Measurements from ENCODE around the gene NAA40.

The NAA40 gene

DNA sequence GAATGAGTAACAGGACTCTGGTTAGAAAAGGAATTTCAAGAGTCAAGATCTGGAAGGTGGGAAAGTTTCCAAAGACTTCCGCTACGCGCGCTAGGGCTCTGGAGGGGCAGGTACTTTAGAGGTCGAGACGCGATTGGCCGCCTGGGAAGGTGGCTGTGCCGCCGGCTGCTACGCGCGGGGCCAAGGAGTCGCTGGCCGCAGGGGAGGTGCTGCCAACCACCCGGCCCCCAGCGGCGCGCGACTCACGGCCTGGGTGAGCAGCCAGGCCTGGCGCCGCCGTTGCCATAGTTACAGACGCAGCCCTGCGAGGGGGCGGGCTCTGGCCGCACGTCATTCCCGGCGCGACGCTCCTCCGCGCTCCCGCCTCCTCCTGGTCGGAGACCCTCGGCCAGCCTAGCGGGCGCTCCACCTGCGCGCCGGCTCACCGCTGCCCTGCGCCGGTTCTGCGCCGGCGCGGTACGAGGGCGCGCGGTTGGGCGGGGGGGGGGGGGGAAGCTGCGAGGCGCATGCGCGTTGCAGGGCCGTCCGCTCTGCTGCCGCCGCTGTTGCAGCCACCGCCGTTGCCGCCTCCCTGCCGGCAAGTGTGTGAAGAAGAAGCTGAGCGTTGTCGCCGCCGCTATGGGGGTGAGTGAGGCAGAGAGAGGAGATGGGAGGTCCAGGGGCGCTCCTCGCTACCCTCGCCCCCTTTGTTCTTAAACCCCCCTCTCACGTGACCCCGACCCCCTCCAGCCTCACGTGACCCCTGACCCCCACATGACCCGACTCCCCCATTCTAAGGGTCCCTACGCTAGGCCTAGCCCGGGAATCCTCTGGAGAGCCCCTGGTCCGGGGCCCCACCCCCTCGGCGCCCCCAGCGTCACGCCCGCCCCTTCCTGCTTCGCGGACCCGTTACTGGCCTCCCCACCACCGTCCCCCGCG, at the start of gene NAA40:
Gene NAA40, plus strand, starts transcription at position 524 of the 918 bp plus-strand sequence. Its CDS starts 95 bp downstream, at position 619.
- peak; percentile 95 to 96 for DNase-seq (ENCODE audit: low read depth in 2 of 2)

DNA sequence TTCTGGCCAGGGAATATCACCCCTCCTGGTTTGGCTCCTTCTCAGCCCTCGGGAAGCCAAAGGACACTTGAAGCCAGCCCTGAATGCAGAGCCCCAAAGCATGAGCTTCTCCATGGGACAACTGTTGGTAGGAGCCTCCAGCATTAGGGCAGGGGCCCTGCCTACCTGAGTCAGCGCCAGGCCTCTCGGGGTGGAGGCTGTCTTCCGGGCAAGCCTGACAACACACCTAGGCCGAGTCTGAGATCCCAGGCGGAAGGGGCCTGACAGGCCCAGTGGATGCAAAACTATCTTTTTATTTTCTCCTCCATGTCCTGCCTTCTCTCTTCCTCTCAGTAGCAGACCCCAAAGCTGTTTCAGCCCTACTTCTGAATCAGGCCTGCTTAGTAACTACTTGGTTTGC, 49.5 kb upstream of the NAA40 start:
- no peak for DNase-seq (ENCODE audit: low read depth in 2 of 2)

DNA sequence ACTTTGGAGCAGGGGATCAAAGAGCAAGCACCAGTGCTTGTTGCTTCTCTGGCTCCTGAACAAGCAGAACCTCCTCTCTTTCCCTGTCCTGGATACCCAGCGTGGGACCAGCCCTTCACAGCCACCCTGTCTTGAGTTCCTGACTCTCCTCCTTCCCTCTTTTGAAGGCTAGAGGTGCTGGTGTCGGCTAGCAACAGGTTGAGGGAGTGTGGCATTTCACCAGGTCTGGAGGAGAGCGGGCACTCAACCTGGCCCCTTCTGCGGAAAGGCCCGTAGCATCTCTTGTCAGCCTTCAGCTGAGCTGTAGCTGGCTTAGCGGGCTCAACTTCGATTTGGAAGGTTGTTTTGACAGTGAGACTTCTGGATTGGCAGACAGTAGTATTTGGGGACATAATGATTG, 48.4 kb upstream of the NAA40 start:
- DNase-seq (ENCODE audit: low read depth in 2 of 2) = no peak

DNA sequence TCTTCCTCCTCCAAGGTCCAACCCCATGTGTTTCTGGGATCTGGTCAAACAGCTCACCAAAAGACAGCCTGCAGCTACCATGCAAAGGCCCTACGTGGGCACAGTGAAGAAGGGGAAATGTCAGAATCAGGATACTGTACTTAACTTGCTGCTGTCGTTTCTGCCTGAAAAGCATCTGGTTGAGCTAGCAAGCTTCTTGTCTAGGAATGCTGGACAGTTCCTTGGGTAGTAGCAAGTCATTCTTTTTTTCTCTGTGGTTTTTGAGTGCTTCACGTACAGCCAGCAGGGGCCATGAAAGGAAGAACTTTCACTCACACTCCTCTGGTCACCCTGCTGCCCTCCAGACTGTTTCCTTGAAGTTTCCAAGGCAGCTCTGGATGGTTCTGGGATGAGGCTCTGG, 46.6 kb upstream of the NAA40 start:
- DNase-seq (ENCODE audit: low read depth in 2 of 2) = no peak

DNA sequence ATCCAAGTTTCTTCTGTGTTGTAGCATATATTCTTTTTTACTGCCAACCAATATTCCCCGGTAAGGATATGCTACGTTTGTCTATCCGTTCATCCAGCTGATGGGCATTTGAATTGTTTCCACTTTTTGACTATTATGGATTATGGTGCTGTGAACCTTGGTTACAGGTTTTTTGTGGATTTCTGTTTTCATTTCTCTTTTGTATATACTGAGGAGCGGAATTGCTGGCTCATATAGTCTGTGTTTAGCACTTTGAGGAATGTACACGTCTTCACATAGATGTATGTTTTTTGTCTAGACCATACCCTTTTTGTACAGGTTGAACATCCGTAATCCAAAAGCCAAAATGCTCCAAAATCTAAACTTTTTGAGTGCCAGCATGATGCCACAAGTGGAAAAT, 45.4 kb upstream of the NAA40 start:
- no peak for DNase-seq (ENCODE audit: low read depth in 2 of 2)

DNA sequence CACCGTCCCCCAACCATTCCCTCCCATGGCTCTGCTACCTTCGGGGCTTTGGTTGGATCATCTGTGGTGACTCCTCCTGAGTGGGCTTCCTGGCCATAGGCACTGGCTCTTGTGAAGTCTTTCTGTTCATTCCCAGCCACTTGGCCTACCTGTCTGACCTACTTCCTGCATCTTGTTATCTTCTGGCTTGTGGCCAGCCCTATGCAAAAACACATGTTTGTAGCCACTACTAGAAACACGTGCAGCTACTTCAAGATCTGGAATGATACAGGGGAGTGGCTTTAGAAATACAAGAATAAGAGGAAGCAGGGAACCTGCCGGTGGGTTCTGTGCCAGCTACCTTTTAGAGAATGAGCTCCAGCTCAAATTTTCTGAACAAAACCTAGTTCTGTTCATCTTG, 42.7 kb upstream of the NAA40 start:
- no peak for DNase-seq (ENCODE audit: low read depth in 2 of 2)

DNA sequence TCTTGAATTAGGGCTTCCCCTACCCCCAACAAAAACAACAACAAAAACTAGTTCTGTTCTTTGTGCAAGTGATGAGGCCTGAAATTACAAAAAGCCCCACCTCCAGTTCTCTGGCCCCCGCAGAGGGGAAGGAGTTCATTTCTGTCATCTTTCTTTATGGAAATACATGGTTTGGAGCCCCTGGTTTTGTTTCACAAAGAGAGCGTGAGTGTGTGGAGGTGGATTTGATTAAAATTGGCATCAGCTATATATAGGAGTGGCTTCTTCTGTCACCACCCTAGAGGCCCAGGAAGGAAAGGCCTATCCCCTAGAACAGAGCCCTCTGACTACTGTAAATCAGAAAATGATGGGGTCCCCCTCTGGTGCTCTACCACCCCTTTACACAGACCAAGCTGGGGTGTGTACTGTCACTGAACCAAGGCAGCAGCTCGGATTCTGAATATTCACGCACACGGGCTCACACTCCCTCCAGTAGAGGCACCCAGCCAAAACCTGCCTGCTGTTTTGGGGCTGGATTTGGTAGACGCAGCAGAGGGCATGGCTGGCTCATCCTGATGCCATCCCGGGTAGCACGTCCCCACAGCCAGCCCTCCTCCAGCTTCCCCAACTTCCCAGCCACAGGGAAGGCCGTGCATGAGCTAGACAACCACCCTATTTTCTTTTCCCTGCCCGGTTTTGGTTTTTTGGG, 41.2 kb upstream of the NAA40 start:
- no peak for DNase-seq (ENCODE audit: low read depth in 2 of 2)

DNA sequence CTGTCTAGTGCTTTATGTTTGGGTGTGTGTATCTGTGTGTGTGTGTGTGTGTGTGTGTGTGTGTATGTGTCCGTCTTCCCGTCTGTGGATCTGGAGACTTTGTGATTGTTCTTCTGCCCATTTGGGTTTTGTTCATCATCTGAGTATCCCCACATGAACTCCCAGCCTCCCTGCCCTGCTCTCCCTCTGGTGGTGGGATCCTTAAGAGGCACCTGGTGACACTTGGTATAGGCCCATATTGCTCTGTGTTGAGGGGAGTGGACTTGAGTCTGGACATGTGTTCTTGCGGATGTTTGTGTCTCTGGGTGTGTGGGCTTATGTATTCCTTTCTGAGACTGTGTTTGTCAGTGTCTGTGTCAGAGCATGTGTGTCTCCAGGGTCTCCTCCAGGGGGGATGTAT, 37.1 kb upstream of the NAA40 start:
- no peak for DNase-seq (ENCODE audit: low read depth in 2 of 2)

DNA sequence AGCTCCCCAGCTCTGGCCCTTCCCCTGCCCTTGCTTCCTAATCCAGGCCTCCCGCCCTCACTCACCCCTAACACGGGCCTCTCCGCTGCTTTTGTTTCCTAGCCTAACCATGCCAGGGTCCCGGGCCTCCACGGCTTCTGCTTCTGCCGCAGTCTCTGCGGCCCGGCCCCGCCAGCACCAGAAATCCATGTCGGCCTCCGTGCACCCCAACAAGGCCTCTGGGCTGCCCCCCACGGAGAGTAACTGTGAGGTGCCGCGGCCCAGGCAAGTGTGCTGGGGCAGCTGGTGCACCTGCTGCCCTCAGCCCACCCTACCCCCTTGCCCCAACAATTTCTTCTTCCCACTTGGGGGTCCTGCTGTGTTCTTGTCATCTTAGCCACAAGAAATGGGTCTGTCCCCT, 34.9 kb upstream of the NAA40 start:
- DNase-seq (ENCODE audit: low read depth in 2 of 2) = no peak

DNA sequence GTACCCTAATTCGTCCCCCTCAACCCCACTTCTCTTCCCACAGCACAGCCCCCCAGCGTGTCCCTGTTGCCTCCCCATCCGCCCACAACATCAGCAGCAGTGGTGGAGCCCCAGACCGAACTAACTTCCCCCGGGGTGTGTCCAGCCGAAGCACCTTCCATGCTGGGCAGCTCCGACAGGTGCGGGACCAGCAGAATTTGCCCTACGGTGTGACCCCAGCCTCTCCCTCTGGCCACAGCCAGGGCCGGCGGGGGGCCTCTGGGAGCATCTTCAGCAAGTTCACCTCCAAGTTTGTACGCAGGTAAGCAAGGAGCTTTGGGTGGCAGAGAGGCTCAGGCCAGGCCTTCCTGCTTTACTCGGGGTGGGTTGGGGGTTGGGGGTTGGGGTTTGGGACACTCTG, 34.1 kb upstream of the NAA40 start:
- DNase-seq (ENCODE audit: low read depth in 2 of 2) = no peak

DNA sequence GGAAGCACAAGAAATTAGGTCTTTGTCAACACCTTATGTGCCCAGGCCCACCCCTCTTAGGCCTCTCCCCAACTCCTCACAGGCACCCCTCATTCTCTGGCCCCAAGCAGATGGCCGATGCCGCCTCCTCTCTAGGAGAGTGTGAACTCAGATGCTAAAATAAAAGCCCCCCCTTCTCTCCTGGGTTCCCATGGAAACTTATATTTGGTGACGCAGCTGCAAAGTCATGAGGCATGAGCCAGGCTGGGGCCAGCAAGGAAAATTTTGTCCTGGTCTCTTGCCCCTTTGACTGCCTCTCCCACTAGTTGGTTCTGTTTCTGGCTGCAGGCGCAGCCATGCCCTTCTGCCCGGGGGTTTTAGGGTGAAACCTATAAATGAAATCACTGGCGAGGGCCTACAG, 33.6 kb upstream of the NAA40 start:
- DNase-seq (ENCODE audit: low read depth in 2 of 2) = no peak

DNA sequence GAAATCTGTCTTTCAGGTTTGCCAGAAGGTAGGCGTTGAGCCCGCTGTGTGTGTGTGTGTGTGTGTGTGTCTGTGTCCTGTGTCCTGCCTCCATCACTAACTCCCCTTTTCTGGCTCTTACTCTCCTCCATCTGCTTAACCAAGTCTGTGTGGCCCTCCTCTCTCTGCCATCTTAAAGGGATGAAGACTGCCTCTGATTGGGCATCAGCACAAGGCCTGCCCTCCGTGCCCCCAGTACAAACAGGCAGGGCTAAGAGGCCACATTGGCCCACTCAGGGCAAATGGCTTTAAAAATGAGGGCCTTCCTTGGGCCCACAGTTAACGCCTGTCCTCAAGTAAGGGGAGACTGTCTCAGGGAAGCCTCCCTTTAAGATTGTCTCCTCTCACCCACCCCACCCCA, 32.7 kb upstream of the NAA40 start:
- no peak for DNase-seq (ENCODE audit: low read depth in 2 of 2)

DNA sequence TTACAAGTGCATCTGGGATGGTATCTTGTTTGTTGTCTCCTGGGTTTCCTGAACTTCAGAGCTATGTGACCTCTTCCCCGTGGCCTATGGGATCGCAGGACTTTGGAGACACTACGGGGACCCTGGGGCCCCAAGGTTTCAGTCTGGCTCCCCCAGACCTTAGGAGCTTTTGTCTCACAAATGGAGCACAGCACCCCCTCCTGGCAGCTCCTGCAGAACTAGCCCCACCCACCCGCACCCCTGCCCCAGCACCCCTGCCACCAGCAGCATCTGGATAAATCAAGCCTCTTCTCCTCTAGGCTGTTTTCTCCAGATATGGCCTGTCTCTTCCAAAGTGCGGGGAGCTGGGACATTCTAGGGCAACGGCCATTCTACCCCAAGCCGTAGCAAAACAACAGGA, 32.2 kb upstream of the NAA40 start:
- no peak for DNase-seq (ENCODE audit: low read depth in 2 of 2)

DNA sequence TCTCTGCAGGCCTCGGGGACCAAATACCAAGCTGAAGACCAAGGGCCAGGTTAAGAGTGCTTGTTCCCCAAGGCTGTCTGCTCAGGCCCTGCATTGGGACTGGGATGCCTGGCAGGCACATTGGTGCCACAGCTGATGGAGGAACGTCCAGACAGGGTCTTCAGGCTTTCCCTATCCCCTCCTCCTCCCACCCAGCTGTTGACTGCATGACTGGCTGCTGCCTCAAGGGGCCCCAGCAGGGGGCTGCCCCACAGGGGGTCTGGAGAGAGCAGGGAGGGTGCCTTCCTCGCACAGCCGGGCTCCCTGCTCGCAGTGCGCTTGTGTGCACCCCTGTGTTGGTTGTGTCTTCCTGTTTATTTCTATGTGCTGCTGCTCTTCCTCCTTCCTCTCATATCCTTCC, 31.7 kb upstream of the NAA40 start:
- DNase-seq (ENCODE audit: low read depth in 2 of 2) = no peak

DNA sequence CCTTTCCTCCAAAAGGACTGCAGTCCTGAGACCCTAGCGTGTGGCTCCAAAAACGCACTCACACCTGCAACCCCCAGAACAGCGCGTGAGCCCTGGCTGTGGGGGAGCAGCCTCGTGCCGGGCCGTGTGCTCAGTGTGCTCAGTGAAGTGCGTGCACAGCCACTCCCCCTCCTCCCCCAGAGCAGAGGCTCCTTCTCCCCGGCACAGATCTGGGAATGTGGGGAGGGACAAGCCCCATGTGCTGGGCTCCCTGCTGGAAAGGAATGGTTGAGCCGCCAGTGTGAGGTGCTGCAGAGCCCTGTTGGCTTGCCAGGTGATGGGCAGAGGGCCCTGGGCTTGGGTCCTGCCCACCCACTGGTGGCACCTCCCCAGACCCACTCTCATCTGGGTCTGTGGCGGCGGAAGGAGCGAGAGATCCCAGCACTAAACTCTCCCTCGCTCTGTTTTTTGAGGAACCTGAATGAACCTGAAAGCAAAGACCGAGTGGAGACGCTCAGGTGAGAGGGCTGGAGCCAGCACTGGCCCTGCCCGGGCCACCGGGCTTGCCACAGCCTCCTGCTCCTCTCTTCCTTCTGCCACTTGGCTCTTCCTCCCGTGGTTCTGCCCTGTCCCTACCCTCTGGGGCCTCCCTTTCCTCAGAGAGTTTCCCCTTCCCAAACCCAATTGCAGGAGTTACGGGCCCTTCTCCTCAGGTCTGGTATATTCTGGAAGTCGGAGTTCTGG, 30.8 kb upstream of the NAA40 start:
- DNase-seq (ENCODE audit: low read depth in 2 of 2) = no peak

DNA sequence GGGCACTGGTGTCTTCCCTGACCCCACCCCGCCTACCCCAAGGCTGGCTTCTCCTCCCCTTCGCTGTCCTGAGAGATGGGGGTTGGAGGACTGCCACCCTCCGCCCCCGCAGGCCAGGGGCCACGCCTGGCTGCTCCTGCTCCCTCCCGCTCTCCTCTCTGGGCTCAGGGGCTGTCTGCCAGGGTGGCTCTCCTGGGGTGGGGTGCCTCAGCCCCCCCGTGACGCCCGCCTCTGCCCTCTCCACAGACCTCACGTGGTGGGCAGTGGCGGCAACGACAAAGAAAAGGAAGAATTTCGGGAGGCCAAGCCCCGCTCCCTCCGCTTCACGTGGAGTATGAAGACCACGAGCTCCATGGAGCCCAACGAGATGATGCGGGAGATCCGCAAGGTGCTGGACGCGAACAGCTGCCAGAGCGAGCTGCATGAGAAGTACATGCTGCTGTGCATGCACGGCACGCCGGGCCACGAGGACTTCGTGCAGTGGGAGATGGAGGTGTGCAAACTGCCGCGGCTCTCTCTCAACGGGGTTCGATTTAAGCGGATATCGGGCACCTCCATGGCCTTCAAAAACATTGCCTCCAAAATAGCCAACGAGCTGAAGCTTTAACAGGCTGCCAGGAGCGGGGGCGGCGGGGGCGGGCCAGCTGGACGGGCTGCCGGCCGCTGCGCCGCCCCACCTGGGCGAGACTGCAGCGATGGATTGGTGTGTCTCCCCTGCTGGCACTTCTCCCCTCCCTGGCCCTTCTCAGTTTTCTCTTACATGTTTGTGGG, 30.0 kb upstream of the NAA40 start:
- no peak for DNase-seq (ENCODE audit: low read depth in 2 of 2)

DNA sequence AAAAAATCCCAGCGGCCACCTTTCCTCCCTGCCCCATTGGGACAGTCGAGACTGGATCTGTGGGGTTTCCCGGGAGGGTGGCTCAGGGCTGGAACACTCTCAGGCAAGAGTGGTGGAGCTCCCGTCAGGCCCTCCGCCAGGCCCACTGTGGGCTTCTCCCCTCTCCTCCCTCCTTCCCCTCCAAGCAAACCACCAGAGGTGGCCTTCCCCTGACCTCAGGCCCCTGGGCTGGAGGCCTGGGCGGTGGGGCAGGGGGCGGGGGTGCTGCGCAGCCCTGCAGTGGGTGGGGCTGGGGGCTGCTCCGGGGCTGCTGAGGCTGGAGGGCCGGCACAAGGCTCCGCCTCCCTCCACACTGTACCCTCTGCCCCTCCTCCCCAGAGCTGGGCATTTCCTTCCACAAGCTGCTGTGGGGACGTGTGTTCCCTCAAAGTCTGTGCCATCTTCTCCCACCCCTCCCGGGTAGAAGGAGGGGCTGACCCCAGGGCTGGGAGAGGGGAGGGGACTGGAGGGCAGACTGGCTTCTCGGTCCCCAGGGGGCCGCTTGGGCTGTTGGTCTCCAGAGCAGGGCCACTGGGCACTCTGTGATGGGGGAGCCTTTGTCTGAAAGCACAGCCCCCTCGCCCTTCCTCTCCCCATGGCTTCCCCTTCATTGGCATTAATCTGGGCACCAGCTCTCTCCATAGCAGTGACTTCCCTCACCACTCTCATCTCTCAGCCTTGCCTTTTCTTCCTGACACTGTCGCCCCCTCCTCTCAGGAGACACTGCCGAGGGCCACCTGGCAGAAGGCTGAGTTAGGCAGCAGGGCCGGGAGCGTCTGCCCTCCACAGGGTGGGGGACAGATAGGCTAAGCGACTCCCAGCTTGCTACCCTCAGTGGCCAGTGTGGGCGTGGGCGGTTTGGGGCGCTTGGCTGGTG, 29.0 kb upstream of the NAA40 start:
- no peak for DNase-seq (ENCODE audit: low read depth in 2 of 2)

DNA sequence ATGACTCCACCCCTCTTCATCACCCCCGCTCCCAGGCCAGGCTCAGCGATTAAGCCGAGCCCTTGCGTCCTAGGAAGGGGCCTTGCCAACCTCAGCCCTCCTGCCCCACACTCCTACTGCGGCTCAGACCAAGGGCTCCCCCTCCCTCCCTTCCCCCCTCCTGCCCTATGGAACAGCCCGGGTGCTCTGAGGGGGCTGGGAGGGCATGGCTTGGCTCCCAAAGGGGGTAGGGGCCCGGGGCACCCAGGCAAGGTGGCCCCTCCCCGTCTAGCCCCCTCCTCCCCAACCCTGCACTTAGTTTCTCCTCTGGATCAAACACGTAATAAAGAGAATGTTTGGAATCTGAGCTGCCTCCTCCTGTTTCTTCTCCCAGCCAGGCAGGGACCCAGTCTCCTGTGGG, 28.1 kb upstream of the NAA40 start:
- DNase-seq (ENCODE audit: low read depth in 2 of 2) = no peak

DNA sequence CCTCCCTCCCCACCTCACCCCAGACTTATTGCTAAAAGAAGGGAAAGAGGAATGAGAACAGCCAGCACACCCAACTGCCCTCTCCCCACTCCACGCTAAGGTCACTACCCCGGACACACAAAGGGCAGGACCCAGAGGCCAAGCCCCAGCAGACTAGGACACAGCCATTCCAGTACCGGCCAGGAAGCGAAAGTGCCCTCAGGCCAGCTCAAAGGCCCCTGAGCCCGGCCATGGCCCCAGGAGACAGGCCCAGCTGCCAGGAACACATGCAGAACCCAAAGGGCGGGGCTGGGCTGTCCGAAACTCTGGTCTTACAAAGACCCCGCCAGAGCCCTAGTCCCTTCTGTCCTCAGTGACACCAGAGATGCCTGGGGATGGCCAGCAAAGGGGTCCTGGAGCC, 27.4 kb upstream of the NAA40 start:
- no peak for DNase-seq (ENCODE audit: low read depth in 2 of 2)

DNA sequence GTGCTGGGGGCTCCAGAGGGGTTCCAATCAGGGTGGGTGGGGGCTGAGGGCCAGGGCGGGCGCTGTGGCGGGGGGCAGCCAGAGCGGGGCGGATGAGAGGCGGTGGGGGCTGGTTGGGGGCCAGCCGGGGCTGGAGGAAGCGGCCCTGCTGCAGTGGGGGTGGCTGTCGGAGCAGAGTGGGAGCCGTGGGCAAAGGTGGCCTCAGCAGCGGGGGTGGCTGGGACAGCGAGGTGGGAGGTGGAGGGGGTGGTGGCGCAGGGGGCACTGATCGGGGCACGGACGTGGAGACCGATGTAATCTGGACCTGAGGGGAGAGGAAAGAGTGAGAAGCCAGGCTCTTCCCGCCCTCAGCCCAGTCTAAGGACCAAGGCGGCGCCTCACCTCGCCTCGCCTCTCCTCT, 26.9 kb upstream of the NAA40 start:
- DNase-seq (ENCODE audit: low read depth in 2 of 2) = no peak

DNA sequence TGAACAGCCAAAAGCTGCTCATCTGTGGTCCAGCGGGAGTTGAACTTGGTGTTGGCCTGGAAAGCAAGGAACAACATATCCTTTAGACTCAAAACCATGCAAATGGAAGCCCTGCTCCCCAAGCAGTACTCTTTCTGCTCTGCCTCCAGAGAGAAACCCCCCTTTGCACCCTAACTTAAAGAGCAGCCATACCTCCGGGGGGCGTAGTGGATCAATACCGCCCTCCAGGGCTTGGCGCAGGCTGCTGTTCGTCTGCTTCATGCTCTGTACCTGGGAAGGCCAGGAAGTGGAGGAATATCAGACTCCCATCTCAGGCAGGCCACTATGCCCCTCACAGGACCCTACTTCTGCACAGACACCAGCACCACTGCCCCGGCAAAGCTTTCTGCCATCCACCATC, 26.1 kb upstream of the NAA40 start:
- DNase-seq (ENCODE audit: low read depth in 2 of 2) = no peak

Measured in stimulated activated CD8-positive, alpha-beta memory T cell treated with anti-CD3 and anti-CD28 coated beads, Interleukin-15, amount 100 ng/mL, for 48 hours (primary cell).